BLaER1 (cell line): Measurements from ENCODE around the gene SEPHS1.
"Not testable (repeated sequence)": the region's sequence is repeated elsewhere in the genome, so short reads cannot be mapped to it uniquely, and the experiment has no call there.

ENCODE experiments used
- H3K27ac ChIP-seq: shearing (Covaris generic); formaldehyde crosslinking; 2 replicates; pipeline ENCODE4 v1.8.1; 2022
- H3K27me3 ChIP-seq: shearing (Covaris generic); formaldehyde crosslinking; 2 replicates; pipeline ENCODE4 v1.8.1; 2022
- H3K36me3 ChIP-seq: shearing (Covaris generic); formaldehyde crosslinking; 2 replicates; pipeline ENCODE4 v1.8.1; 2022
- H3K4me1 ChIP-seq: shearing (Covaris generic); formaldehyde crosslinking; 2 replicates; pipeline ENCODE4 v1.8.1; 2022
- H3K4me2 ChIP-seq: shearing (Covaris generic); formaldehyde crosslinking; 2 replicates; pipeline ENCODE4 v1.8.1; 2022
- H3K4me3 ChIP-seq: shearing (Covaris generic); formaldehyde crosslinking; 2 replicates; pipeline ENCODE4 v1.8.1; 2022
- H3K9ac ChIP-seq: shearing (Covaris generic); formaldehyde crosslinking; 2 replicates; pipeline ENCODE4 v1.8.1; 2022
- H3K9me3 ChIP-seq: shearing (Covaris generic); formaldehyde crosslinking; 2 replicates; pipeline ENCODE4 v1.8.1; 2022
- H4K20me1 ChIP-seq: shearing (Covaris generic); formaldehyde crosslinking; 2 replicates; pipeline ENCODE4 v1.8.1; 2022
- Cebpa-rat ChIP-seq: shearing (Covaris generic); IDR thresholded peaks from 2 replicates; pipeline ENCODE4 v1.8.1; 2022

The SEPHS1 gene

GRCh38 chr10:13383399-13383761 is 35.3 kb upstream of the SEPHS1 start:
- H3K4me1 ChIP-seq, result no peaks in the 10 kb centered on the region
- no peak overlapping the region for H3K4me3 ChIP-seq
- no peak overlapping the region for H3K4me2 ChIP-seq
- 0 out of 2 replicates have a peak, but pooled peaks cover 6% of the 10 kb centered on the region for H3K9me3 ChIP-seq
- H3K9ac ChIP-seq, result no peak overlapping the region
- H4K20me1 ChIP-seq, result no peaks in the 10 kb centered on the region
- TF ChIP-seq Cebpa-rat, result no peak
- no peaks in the 10 kb centered on the region for H3K36me3 ChIP-seq
- no peak overlapping the region for H3K27ac ChIP-seq
- no peaks in the 10 kb centered on the region for H3K27me3 ChIP-seq

DNA sequence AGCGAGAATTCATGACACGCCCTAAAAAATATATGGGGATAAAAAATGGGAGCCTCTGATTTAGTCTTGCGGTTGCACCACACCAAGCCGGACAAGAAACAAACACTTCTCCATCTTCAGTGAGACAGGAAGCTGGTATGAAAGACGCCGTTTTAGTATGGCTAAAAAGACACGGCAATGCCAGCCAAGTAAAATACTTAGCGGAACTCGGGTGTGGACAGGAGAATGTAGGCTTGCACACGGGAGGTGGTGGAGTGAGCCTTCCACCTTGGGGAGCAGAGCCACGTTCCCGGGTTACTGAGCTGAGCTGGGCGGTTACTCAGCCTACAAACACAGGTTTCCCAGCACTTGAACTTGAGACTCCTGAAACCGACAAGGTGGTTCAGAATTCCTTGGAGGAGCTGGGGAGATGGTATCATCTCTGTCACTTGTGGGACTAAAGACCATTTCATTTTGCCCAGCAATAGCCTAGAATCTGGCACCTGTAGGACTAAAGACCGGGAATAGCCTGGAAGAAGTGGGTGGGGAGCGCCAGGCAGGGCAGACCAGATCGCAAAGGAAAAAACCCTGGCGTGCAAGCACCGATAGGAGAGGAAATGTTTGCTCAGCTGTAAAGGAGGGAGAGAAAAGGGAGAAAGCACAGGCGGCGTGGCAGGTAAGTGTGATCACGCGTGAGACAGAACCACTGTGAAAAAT is 34.8 kb upstream of the SEPHS1 start:
- Histone ChIP-seq H3K9ac (no peak overlapping the region), H3K4me1 (no peaks in the 10 kb centered on the region), H3K4me3 (no peak overlapping the region), H3K27me3 (no peaks in the 10 kb centered on the region), H4K20me1 (no peaks in the 10 kb centered on the region), H3K36me3 (no peaks in the 10 kb centered on the region), H3K27ac (no peak overlapping the region), H3K4me2 (no peak overlapping the region), H3K9me3 (0 out of 2 replicates have a peak, but pooled peaks cover 6% of the 10 kb centered on the region)
- no peak for TF ChIP-seq Cebpa-rat

DNA sequence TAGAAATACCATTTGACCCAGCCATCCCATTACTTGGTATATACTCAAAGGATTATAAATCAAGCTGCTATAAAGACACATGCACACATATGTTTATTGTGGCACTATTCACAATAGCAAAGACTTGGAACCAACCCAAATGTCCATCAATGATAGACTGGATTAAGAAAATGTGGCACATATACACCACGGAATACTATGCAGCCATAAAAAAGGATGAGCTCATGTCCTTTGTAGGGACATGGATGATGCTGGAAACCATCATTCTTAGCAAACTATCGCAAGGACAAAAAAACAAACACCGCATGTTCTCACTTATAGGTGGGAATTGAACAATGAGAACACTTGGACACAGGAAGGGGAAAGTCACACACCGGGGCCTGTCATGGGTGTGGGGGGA is 31.0 kb upstream of the SEPHS1 start:
- H3K9ac ChIP-seq, H3K4me3 ChIP-seq, H3K9me3 ChIP-seq, H4K20me1 ChIP-seq, H3K4me1 ChIP-seq, H3K27ac ChIP-seq, H3K27me3 ChIP-seq, H3K4me2 ChIP-seq, H3K36me3 ChIP-seq: not testable (repeated sequence)

- H3K9ac ChIP-seq, result no peak overlapping the region
- no peaks in the 10 kb centered on the region for H4K20me1 ChIP-seq
- no peak overlapping the region for H3K4me3 ChIP-seq
- TF ChIP-seq Cebpa-rat, result no peak
- H3K36me3 ChIP-seq, result no peaks in the 10 kb centered on the region
- H3K27me3 ChIP-seq, result no peaks in the 10 kb centered on the region
- H3K27ac ChIP-seq, result no peak overlapping the region
- no peak overlapping the region for H3K4me2 ChIP-seq
- H3K4me1 ChIP-seq, result no peaks in the 10 kb centered on the region
- 0 out of 2 replicates have a peak, but pooled peaks cover 6% of the 10 kb centered on the region for H3K9me3 ChIP-seq
Observed at GRCh38 chr10:13376746-13377145, 28.7 kb upstream of the SEPHS1 start.

- no peak for TF ChIP-seq Cebpa-rat
- H3K27me3 ChIP-seq, result no peaks in the 10 kb centered on the region
- no peaks in the 10 kb centered on the region for H3K36me3 ChIP-seq
- H3K4me3 ChIP-seq, result no peak overlapping the region
- no peaks in the 10 kb centered on the region for H4K20me1 ChIP-seq
- H3K9ac ChIP-seq, result no peak overlapping the region
- H3K4me1 ChIP-seq, result no peaks in the 10 kb centered on the region
- 0 out of 2 replicates have a peak, but pooled peaks cover 6% of the 10 kb centered on the region for H3K9me3 ChIP-seq
- no peak overlapping the region for H3K4me2 ChIP-seq
- H3K27ac ChIP-seq, result no peak overlapping the region
Observed at GRCh38 chr10:13376297-13376696, 28.2 kb upstream of the SEPHS1 start.

DNA sequence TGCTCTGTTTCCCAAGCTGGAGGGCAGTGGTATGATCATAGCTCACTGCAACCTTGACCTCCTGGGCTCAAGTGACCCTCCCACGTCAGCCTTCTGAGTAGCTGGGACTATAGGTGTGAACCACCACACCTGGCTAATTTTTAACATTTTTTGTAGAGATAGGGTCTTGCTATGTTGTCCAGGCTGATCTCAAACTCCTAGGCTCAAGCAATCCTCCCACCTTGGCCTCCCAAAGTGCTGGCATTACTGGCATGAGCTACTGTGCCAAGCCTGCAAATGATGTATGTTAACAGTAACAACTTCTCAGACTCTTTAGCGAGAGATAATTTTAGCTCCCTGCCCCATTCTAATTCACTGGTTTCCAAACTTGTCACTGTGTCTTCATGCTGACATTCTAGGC is 27.7 kb upstream of the SEPHS1 start:
- Histone ChIP-seq H3K36me3 (no peaks in the 10 kb centered on the region), H3K27ac (no peak overlapping the region), H3K4me1 (no peaks in the 10 kb centered on the region), H3K4me2 (no peak overlapping the region), H3K9ac (no peak overlapping the region), H4K20me1 (no peaks in the 10 kb centered on the region), H3K9me3 (0 out of 2 replicates have a peak, but pooled peaks cover 6% of the 10 kb centered on the region), H3K27me3 (no peaks in the 10 kb centered on the region), H3K4me3 (no peak overlapping the region)
- TF ChIP-seq Cebpa-rat, result no peak

GRCh38 chr10:13373644-13374043 is 25.6 kb upstream of the SEPHS1 start:
- Histone ChIP-seq H3K36me3 (no peaks in the 10 kb centered on the region), H4K20me1 (no peaks in the 10 kb centered on the region), H3K9me3 (0 out of 2 replicates have a peak, but pooled peaks cover 2% of the 10 kb centered on the region), H3K27ac (no peak overlapping the region), H3K27me3 (no peaks in the 10 kb centered on the region), H3K9ac (no peak overlapping the region), H3K4me1 (no peaks in the 10 kb centered on the region), H3K4me2 (no peak overlapping the region), H3K4me3 (no peak overlapping the region)
- no peak for TF ChIP-seq Cebpa-rat

DNA sequence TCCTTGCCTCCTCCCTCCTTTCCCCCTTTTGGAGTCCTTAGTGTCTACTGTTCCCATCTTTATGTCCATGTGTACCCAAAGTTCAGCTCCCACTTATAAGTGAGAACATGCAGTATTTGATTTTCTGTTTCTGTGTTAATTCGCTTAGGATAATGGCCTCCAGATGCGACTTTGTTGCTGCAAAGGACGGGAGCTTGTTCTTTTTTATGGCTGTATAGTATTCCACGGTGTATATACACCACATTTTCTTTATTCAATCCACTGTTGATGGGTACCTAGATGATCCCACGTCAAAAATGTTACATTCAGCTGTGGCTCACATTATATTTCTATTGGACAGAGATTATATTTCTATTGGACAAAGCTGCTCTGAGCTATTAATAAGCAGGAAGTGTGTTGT is 24.4 kb upstream of the SEPHS1 start:
- no peaks in the 10 kb centered on the region for H4K20me1 ChIP-seq
- no peak overlapping the region for H3K4me3 ChIP-seq
- no peak overlapping the region for H3K4me2 ChIP-seq
- no peak for TF ChIP-seq Cebpa-rat
- H3K9me3 ChIP-seq, result no peaks in the 10 kb centered on the region
- no peaks in the 10 kb centered on the region for H3K4me1 ChIP-seq
- H3K27ac ChIP-seq, result no peak overlapping the region
- H3K36me3 ChIP-seq, result no peaks in the 10 kb centered on the region
- H3K9ac ChIP-seq, result no peak overlapping the region
- no peaks in the 10 kb centered on the region for H3K27me3 ChIP-seq

DNA sequence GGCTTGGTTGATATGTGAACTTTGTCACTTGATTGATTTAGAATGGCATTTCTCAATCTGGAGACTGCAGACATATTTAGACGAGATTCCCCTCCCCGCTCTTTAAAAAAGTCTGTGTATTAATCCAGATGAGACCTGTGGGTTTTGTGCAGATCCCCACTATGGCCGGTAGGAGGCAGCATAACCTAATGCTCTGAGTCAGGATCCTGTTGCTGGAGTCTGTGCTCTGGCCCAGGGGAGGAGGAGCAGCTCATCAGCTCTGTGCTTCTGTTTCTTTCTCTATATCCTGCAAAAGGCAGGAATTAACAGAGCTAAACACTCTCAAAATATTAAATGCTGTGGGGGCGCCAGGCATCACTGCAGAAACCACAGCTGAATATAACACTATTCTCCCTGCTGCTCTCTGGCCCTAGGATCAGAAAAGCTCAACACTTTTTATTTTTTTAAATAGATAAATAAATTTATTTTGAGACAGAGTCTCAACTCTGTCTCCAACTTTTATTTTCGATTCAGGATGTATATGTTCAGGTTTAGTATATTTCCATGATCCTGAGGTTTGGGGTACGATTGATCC is 23.9 kb upstream of the SEPHS1 start:
- no peaks in the 10 kb centered on the region for H3K27me3 ChIP-seq
- H3K4me1 ChIP-seq, result no peaks in the 10 kb centered on the region
- no peak overlapping the region for H3K4me2 ChIP-seq
- no peaks in the 10 kb centered on the region for H4K20me1 ChIP-seq
- no peak overlapping the region for H3K9ac ChIP-seq
- TF ChIP-seq Cebpa-rat, result no peak
- H3K36me3 ChIP-seq, result no peaks in the 10 kb centered on the region
- no peaks in the 10 kb centered on the region for H3K9me3 ChIP-seq
- no peak overlapping the region for H3K27ac ChIP-seq
- no peak overlapping the region for H3K4me3 ChIP-seq

- no peak overlapping the region for H3K4me2 ChIP-seq
- H3K36me3 ChIP-seq, result no peaks in the 10 kb centered on the region
- no peak overlapping the region for H3K27ac ChIP-seq
- no peak for TF ChIP-seq Cebpa-rat
- H3K9ac ChIP-seq, result no peak overlapping the region
- no peaks in the 10 kb centered on the region for H3K9me3 ChIP-seq
- H3K4me1 ChIP-seq, result no peaks in the 10 kb centered on the region
- H3K27me3 ChIP-seq, result no peaks in the 10 kb centered on the region
- no peak overlapping the region for H3K4me3 ChIP-seq
- H4K20me1 ChIP-seq, result no peaks in the 10 kb centered on the region
Observed at GRCh38 chr10:13366891-13367290, 18.8 kb upstream of the SEPHS1 start.
